ENCODE data around the gene GABRR2.

GRCh38 chr6:89289710-89290109 is 25.4 kb downstream of the GABRR2 start:
- no peak for TF ChIP-seq YY1 (IDR thresholded peaks at IDR 0.05)
- no peak for TF ChIP-seq CTCF (IDR thresholded peaks at IDR 0.05; ENCODE audit: low read depth, low read length, missing input control)
- TF ChIP-seq RXRA (IDR thresholded peaks at IDR 0.05): no peak
- no peak for TF ChIP-seq MAX (IDR thresholded peaks at IDR 0.05)
- no peak for TF ChIP-seq REST (IDR thresholded peaks at IDR 0.05)
- TF ChIP-seq NR2F2 (IDR thresholded peaks at IDR 0.05): no peak
- no peak for TF ChIP-seq TAF1 (conservative IDR thresholded peaks at IDR 0.05)
- TF ChIP-seq RAD21 (IDR thresholded peaks at IDR 0.05): no peak
- no peak for TF ChIP-seq GABPA (IDR thresholded peaks at IDR 0.05 in 1 of 2, conservative IDR thresholded peaks at IDR 0.05 in 1 of 2)
- no peak for TF ChIP-seq ZBTB33 (IDR thresholded peaks at IDR 0.05)
- TF ChIP-seq HNF4G (IDR thresholded peaks at IDR 0.05): no peak
- no peak for TF ChIP-seq ATF3 (IDR thresholded peaks at IDR 0.05)
- no peak for TF ChIP-seq EGR1 (IDR thresholded peaks at IDR 0.05; ENCODE audit: low read depth in 2 of 2)
- TF ChIP-seq JUND (IDR thresholded peaks at IDR 0.05): no peak
